ENCODE data around the gene AUH. TPM values are rescaled to one million over a fixed set of nuclear protein-coding genes. Genes with fewer than 3 reads are reported as not detected.

The AUH gene
- polyA plus RNA-seq, 3 donors: 42.8 to 46.0 (median 44.2) TPM

DNA sequence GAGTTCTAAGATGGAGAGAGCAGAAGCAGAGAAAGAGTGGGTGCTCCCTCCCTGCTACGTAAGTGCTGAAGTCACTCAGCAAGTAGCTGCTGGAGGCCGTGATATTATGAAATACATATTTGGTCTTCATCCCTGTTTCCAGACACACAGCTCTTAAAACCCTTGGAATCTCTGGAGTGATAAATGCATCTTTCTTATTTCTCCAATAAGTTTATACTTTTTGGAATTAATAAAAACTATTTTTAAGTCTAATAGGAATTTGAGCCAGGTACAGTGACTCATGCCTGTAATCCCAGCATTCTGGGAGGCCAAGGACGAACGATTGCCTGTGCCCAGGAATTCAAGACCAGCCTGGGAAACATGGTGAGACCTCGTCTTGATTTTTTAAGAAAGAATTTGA is 60.6 kb downstream of the AUH start:
- no peak for DNase-seq (ENCODE audit: low read depth in 3 of 3, low spot score in 2 of 3)

DNA sequence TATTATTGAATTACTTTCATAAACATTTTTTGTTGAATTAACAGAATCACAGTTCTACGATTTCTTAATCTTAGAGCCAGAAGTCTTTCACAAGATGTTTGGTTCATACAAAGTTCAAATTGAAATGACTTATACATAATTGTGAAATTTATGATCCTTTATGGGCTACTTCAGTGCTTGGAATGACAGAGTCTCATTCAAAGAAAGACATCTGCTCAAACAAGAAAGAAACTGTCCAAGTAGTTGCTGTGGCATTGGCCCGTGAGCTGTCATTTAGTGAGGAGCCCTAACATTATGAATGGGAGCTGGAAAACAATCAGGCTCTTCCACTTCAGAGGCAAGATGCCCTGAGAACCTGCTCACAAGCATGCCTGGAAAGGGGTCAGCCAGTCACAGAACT is 63.4 kb downstream of the AUH start:
- DNase-seq (ENCODE audit: low read depth in 3 of 3, low spot score in 2 of 3): no peak

DNA sequence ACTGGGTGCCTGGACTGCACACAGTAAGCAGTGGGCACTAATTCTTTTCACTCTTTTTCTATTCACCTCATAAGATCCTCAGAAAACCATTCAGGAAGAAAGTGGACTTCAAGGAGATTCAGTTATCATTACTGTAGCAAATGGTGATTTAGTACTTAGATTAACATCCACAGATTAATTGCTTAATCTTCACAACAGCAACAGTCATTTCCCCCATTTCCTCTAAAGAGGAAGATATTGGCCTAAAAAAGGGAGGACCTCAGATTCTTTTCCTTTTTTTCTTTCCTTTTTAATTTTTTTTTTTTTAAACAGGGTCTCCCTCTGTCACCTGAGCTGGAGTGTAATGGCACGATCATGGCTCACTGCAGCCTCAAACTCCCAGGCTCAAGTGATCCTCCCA is 64.4 kb downstream of the AUH start:
- no peak for DNase-seq (ENCODE audit: low read depth in 3 of 3, low spot score in 2 of 3)

DNA sequence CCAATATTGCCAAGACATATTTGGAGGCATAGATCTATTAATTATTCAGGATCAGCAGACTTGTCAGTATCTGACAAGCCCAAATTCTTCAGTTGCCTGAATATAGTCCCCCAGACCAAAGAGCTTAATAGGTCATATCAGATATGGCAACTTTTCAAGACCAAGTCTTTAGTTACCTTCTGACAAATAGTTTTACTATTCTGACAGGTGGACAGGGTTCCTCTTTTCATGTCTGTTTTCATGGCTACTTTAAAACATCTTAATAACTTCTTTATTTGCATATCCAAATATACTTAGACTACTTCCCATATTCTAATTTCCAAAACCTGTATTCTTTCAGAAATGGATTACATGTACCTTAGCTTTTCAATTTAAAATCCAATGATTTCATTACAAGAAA is 65.4 kb downstream of the AUH start:
- no peak for DNase-seq (ENCODE audit: low read depth in 3 of 3, low spot score in 2 of 3)

DNA sequence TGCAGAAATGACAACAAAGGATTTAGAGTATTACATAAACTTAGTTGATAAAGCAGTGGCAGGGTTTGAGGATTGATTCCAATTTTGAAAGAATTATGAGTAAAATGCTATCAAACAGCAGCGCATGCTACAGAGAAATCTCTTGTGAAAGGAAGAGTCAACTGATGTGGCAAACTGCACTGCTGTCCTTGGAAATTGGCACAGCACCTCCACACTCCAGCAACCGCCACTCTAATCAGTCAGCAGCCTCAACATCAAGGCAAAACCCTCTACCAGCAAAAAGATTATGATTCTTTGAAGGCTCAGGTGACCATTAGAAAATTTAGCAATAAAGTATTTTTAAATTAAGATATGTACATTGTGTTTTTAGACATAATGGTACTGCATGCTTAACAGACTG is 66.4 kb downstream of the AUH start:
- DNase-seq (ENCODE audit: low read depth in 3 of 3, low spot score in 2 of 3): no peak

DNA sequence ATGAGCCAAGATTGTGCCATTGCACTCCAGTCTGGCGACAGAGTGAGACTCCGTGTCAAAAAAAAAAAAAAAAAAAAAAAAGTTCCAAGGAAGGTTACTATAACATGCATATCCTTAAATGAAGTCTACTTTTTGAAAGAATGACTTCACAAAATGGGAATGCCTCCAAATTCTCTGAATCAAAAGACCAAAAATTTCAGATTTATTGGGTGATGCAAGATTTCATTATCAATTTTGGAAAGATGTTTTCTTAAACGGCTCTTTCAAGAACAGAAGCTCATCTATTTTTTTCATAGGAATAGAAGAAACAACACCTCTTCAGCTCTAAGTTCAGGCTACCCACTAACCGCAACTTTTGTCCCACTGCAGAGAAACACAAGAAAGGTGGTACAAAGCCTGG is 69.9 kb downstream of the AUH start:
- no peak for DNase-seq (ENCODE audit: low read depth in 3 of 3, low spot score in 2 of 3)

DNA sequence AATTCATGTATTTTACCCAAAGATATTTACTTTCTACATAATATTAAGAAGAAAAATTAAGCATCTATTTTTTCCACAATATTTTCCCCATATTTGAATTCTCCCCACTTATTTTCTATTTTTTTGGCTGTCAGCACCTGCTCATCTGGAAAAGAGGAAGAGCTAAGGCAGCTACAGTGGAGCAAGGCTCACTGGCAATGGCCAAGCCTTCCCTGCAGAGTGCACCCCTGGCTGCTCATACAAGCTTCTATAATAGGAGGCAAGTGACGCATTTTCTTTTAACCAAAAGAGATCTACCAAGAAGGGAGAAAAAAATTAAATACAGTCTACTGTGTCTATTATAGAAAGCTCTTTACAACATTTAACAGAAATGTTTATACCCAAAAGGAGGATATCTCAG is 72.5 kb downstream of the AUH start:
- DNase-seq (ENCODE audit: low read depth in 3 of 3, low spot score in 2 of 3): no peak

DNA sequence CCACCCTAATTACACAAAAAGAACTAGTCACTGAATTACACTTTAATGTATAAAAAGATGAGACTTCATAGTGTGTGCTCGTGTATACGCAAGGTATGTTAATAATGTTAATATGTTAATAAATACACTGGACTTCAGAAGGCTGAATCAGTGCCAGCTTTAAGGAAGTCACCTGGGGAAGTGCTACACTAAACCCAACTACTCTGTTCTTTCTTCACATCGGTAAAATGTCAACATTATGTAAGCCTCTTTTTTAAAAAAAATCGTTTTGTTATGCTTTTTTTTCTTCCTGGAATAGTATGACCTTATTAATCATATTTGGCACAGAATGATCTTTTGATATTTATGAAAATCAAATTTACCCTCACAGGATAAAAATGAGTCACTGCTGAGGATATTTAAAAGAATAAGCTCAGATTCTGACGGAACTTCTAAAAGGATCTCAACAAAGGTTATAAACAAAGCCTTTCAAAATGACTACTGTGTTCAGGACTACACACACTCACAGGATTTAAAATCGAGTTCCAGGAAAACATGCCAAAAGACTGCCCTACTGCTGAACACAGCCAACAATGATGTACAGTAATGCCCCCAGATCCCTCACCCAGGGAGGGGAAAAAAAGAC is 75.9 kb downstream of the AUH start:
- no peak for DNase-seq (ENCODE audit: low read depth in 3 of 3, low spot score in 2 of 3)

DNA sequence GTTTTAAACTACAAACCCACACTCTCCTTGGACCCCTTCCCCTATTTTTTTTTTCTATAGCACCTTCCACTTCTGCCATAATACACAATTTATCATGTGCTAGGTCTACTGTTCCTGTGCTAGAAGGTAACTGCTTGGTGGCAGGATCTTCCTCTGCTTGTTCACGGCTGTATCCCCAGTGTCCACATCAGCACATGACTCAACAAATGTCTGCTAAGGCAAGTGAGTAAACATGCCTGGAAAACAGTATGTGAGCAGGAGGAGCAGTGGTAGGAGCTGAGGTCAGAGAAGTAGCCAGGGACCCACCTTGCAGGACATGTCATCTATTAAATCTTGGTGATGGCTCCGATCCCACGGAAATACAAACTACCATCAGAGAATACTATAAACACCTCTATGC is 79.4 kb downstream of the AUH start:
- no peak for DNase-seq (ENCODE audit: low read depth in 3 of 3, low spot score in 2 of 3)

DNA sequence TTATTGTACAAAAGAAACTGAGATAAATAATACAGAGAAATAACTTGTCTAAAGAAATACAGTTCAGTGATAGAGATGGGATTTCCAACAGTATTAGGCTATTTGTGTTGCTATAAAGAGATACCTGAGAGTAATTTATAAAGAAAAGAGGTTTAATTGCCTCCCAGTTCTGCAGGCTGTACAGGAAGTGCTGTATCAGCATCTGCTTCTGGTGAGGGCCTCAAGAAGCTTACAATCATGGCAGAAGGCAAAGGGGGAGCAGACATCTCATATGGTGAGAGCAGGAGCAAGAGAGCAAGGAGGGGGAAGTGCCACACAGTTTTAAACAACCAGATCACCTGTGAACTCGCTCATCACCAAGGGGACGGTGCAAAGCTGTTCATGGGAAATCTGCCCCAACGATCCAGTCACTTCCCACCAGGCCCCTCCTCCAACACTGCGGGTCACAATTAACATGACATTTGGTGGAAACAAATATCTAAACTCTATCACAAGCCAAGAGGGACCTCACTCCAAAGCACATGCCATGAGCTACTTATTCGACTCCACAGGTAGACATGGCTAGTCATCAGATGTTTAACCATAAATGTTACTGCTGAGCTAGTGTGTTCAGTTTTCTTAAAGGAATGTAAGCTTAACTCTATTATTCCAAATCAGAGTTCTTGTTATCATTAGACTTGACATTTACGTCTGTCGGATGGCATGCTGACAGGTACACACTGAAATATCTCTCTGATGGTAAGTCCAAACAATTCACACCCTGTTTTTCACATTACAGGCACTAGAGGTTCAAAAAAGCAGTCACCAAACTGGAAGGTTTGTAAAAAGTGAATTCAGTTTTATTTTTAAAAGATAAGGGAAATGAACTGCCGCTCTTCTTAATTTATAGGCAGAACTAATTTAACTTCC is 82.2 kb downstream of the AUH start:
- DNase-seq (ENCODE audit: low read depth in 3 of 3, low spot score in 2 of 3): no peak

DNA sequence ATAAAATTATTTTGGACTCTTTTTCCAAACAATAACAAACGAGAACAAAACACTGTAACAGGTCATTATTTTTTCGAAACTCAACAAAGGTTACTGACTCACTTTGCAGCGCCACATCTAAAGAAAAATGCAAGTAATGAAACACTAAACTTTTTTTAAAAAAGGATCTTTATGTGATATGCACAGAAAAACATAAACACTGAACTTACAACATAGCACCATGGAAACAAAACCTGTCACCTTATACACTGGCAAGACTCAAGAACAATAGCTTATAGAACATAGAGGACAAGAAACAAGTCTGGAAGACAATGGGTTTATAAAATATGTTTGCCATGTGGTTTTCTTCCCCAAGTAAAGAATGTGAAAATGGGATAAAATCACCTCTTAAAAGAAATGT is 85.2 kb downstream of the AUH start:
- DNase-seq (ENCODE audit: low read depth in 3 of 3, low spot score in 2 of 3): no peak

DNA sequence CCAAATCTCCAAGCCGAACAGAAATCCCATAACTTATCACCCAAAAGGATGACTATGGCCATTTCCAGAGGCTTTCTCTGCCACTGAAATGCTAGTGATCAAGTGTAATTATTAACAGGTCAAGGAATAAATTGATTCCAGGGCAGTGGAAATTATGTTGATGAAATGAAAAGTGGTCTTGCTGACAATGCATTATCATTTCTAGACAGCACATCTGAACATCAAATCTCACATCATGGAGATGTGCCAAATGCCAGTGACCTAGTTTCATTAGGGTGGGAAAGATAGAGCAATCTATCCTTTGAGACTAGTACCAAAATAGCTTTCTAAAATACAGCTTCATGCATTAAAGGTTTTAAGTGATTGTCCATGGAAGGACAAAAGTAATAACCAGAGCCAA is 86.1 kb downstream of the AUH start:
- no peak for DNase-seq (ENCODE audit: low read depth in 3 of 3, low spot score in 2 of 3)

DNA sequence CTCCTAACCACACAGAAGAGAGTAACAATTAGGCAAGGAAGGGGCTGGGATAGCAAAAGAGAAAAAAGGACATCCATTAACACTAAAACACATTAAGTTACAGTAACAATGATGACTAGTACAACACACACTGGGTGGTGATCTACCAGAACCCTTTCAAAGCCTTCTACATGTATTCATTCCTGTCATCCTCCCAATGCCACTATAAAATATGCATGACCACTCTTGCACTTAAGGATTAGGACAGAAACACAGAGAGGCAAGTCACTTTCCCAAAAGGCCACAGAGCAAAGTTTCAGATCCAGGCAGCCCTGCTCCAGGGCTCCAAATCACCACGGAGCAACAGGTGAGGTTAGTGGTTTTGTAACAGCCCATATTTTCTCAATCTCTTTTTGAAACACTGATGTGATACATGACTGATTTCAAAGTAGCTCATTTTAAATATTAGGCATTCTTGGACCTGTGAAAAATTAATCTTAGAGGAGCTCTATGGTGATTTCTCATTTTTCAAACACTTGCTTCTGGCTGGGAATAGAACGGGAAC is 86.7 kb downstream of the AUH start:
- DNase-seq (ENCODE audit: low read depth in 3 of 3, low spot score in 2 of 3): no peak

DNA sequence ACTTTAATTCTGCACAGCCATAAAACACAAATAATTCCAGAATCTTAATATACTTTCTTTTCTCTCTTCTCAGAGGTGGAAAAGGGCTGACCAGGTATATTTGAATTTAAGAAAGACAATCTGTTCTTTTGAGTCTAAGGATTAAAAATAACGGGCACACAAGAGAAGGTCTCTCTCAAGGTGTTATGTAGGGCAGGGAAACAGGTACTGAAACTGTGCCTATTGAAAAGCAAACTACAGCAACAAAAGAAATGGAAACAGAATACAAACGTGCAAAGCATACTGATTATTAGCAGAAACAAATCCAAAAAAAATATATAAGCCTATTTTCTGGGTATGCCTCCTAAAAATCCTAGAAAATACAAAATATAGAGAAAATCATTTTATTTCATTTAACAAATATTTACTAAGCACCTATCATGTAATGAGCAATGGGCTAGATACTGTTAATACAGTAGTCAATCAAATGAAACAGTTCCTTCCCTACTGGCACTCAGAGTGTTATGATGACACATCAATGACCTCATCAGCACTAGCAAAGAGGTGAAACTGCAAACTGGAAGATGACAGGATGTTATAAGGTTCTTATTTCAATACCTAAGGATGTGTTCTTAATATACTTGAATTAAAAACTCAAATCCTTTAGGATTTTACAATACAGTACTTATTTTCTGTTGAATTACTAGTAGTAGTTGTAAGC is 87.7 kb downstream of the AUH start:
- DNase-seq (ENCODE audit: low read depth in 3 of 3, low spot score in 2 of 3): no peak

DNA sequence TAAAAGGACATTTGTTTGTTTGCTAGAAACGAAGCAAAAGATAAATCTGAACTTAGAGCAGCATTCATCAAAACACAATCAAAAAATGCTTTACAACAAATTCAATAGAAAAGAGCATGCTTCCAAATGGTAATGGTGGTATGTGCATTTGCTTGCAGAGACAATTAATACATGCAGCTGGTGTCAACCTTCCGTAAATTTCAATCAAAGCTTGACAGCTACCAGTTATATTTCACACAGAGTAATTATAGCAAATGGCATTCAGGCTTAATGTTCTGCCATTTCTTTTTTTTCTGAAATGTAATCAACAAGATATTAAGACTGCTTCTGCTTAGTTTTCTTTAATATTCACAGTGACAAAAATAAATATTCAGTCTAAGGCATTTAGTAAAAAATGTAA is 90.6 kb downstream of the AUH start:
- no peak for DNase-seq (ENCODE audit: low read depth in 3 of 3, low spot score in 2 of 3)

DNA sequence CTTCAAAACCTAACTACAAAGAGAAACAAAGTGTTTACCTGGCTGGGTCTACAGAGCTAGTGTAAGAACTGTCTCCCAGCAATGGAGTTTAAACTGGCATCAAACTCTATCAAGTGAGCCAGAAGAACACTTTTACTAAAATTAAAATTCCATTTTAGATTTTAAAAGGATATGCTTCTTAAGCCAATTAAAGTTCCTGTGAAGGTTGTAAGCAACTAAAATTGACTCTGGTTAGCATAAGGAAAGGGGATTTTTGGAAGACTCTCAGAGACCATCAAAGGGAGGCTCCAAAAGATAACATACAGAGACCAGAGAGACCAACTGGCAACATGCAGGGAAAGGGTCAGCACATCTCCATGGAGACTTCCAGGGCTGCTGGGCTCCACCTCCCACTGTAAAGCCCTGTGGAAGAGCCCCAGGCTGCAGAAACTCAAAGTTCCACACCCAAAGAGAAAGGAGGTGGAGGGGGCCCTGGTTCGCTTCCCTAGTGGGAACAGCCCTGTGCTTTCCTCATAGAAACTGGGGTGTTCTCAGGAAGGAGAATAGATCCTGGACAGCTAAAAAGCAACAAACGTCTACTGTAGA is 91.7 kb downstream of the AUH start:
- no peak for DNase-seq (ENCODE audit: low read depth in 3 of 3, low spot score in 2 of 3)

DNA sequence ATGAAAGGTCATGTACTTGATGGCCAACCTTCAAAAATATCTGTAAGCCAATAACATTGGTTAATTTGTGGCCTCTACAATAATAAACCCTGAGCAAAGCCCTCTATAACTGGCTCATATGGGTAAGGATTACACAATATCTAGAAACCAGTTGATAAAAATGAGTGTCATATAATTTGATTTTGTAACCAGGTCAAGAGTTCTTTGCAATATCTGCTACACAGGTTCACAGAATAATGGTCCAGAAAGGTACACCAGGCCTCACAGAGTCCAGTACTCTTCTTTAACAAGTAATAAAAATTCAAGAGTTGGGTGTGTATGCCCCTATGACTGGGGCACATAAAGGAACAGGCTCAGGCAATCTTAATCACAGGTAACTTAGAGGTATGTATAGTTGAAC is 95.3 kb downstream of the AUH start:
- no peak for DNase-seq (ENCODE audit: low read depth in 3 of 3, low spot score in 2 of 3)

DNA sequence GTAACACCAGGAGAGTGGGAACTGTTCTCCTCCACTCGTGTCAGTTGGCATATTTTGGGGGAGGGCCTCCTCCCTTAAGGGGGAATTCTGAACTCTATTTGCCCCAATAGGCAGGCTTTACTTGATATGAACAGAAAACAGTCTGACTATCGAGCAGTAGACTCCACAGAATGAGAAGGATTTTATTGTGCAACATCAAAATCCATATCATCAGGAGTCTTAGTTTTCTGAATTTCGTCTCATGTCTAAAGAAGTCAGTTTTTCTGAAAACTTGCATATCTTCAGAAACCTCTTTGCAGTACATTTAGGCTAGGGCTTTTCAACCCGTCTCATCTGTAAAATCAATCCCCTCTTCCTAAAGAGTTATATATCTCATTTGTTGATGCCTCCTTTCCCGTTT is 96.2 kb downstream of the AUH start:
- DNase-seq (ENCODE audit: low read depth in 3 of 3, low spot score in 2 of 3): no peak

DNA sequence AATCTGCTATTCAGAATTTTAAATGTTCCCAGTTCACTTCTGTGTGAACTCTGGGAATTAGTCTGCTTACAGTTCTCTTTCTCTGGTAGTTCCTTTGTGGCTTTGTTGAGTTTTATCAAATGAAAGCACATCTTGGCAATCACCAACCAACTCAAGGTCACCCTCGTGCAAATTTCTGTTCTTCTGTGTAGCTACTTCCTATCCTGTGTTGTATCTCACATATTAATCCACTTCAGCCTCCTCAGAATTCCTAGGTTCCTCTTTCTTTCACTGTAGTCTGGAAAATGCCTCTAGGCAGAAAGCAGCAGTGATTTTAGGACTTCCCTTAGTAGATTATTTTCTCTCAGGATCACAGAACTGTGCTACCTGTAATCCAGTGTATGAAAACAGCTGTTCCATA is 100.3 kb downstream of the AUH start:
- DNase-seq (ENCODE audit: low read depth in 3 of 3, low spot score in 2 of 3): no peak

DNA sequence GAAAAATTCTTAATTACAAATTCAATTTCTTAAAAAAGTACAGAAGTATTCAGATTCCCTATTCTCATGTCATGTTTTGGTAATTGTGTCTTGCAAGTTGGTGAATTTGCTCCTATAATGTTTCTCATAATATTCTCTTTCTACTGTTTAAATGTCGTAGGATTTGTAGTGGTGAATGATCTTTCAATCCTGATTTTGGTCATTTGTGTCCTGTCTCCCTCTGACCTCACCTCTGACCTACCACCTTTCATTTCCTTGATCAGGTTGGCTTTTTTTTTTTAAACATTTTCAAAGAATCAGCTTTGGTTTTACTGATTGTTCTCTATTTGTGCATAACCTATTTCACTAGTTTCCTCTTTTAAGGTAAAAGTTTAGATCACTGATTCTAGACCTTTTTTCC is 102.6 kb downstream of the AUH start:
- DNase-seq (ENCODE audit: low read depth in 3 of 3, low spot score in 2 of 3): no peak

DNA sequence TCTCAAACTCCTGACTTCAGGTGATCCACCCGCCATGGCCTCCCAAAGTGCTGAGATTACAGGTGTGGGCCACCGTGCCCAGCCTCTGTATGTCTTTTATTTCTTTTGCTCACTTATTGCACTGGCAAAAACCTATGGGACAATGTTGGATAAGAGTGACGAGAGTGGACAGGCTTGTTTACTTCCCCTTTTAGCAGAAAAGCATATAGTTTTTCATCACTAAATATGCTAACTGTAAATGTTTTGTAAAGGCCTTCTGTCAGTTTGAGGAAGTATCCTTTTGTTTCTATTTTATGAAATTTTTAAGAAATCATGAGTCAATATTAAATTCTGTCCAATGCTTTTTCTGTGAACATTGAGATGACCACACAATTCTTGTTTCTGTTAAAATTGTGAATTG is 103.3 kb downstream of the AUH start:
- DNase-seq (ENCODE audit: low read depth in 3 of 3, low spot score in 2 of 3): no peak

All from right renal cortex interstitium (tissue), 3 donors.